ENCODE results near the gene SIK3.
"Not testable (repeated sequence)": the region's sequence is repeated elsewhere in the genome, so short reads cannot be mapped to it uniquely, and the experiment has no call there.

Gene SIK3

GRCh38 chr11:116821050-116821918, 276.9 kb downstream of the SIK3 start:
- no peak for DNase-seq

GRCh38 chr11:116819049-116819448, 279.2 kb downstream of the SIK3 start:
- no peak for DNase-seq

- no peak for DNase-seq
These were observed 283.7 kb downstream of the SIK3 start for GRCh38 chr11:116814502-116814901.

DNA sequence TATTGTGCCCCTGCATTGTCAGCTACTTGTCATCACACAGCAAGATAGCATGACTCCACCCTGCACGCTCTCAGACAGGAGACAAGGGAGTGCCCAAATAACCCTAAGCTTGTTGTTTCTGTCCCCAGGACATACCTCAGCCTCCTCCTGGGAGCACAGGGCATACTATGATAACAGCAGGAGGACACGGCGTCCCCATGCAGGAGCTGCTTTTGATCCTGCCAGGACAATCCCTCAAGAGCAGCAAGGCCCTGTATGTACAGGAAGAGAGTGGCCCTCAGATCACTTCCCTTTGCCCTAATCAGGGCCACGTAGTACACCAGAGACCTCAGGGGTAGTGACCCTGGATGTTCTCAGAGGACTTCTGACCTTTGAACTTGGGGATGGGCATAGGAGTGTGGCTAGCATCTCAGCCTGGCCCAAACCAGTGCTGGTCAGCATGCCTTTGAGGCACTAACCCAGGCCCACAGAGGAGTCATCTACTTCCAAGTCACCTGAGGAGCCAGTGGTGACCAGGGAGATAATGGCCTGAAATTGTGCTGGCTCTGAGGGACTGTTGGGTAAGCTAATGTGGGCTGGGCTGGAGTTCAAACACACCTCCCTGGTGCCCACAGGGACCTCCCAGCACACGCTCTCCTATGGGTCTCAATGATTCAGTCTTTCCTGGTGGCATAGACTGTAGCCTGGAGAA, 284.3 kb downstream of the SIK3 start:
- DNase-seq = no peak

DNA sequence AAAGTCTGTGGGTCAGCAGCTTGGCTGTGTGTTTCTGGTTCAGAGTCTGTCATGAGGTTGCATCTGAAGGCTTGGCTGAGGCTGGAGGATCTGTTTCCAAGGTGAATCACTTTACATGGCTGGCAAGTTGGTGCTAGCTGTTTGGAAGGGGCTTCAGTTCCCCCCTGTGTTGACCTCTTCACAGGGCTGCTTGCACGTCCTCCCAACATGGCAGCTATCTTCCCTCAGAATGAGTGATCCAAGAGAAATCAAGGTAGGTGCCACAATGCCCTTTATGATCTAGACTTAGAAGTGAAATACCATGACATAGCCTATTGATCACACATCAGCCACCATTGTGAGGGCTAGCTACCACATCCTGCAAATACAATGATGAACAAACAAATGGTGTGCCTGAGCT, 285.1 kb downstream of the SIK3 start:
- no peak for DNase-seq

DNA sequence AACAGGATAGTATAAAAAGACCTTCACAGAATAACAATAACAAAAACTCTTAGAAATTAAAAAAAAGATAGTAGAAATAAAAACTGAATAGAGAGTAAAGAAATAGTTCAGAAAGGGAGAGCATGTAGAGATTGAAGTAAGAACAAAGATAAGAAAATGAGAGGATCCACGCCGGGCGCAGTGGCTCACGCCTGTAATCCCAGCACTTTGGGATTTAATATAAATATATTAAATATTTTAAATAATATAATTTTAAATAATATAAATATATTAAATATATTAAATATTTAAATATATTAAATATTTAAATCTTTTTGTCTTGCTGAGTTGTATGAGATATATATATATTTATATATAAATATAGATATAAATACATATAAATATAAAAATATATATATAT, 286.1 kb downstream of the SIK3 start:
- DNase-seq = no peak

GRCh38 chr11:116811194-116811593, 287.0 kb downstream of the SIK3 start:
- no peak for DNase-seq

DNA sequence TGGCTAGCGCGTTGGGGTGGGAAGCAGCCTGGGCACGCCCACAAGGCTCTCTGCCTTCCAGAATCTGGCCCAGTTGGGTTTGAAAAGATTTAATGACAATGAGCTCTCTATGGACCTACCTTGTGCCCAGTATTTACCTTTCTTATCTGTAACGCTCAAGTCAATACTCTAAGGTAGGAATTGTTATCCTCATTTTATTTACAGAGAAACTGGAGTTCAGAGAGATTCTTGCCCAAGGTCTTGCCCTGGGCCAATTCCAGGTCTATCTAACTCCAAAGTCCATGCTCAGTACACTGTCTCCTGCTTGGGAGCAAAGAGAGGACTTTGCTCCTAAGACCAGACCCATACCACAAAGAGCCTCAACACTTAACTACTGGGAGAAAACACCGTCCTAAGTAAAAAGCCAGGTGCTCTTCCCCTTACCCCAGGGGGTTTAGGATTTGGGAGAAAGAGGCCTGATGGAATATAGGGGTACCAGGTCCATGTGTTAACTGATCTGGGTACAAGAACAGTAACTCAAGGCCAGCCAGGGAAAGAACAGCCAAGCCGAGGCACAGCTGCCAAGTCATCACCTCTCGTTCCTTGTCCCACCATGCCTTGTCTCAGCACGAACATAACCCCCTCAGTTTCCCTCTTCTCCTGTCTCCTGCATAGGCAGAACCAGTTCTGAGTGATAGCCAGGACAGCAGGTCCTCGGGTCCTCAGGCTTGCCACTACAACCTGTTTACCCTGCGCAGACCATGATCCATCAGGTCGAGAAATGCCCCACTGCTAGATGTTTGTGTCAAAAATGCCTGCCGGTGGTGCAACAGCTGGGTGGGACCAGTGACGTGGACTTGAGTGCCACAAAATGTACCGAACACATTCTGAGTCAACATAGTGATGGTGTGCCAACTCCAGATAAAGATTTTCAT, 289.7 kb downstream of the SIK3 start:
- no peak for DNase-seq

DNA sequence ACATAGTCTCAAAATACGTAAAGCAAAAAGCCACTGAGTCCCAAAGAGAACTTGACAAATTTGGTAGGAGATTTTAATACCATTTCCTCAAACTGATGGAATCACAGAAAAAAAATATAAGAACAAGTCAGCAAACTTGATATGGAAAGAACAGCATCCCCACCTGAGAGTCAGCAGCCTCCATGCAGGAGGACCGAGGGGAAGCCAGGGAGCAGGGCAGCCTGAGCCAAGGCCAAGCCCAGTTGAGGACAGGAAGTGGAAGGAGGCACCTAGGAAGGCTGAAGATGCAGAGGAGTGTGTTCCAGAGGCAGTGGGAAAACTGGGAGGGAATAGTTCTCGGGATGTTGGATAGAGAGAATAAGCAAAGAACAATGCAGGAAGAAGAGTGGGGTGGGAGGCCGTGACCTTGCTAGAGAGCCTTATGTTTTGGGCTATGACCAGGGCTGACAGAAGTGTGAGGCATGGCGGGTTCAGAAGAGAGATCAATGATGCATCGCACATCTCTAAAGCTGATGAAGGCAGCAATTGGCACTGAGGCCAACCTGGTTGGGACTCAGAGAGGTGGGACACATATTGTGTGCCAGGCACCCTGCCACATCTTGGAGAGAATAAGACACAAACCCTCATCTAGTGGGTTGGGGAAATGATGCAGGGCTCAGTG, 290.5 kb downstream of the SIK3 start:
- no peak for DNase-seq

DNA sequence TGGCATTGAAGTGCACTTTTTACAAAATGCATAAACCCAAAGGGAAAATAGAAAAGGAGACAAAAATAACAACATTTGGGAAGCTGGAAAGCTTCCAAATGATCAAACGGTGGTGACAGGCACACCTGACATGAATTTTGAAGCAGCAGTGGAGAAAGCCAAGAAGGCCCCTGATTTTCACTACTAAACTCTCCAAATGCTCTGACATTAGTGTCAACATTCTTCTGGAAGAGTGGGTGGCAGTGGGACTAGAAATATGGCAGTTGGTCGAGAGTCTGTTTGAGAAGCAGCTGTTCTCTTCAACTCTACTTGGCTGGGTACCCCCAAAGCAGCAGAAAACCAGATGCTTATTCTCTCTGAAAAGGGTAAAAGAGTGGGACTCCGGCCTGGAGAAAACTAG, 294.2 kb downstream of the SIK3 start:
- no peak for DNase-seq

DNA sequence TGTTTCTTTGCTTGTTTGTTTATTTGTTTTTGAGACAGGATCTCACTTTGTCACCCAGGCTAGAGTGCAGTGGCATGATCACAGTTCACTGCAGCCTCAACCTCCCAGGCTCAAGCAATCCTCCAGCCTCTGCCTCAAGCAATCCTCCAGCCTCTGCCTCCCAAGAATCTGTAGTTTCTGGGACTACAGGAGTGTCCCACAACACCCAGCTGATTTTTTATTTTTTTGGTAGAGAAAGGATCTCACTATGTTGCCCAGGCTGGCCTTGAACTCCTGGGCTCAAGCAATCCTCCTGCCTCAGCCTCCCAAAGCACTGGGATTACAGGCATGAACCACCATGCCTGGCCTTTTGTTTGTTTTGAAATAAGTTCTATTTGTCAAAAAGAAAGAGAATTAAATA, 296.6 kb downstream of the SIK3 start:
- DNase-seq = not testable (repeated sequence)

- no peak for DNase-seq
These were observed 297.6 kb downstream of the SIK3 start for GRCh38 chr11:116800610-116801009.

- no peak for DNase-seq
These were observed 299.9 kb downstream of the SIK3 start for GRCh38 chr11:116798368-116798767.

DNA sequence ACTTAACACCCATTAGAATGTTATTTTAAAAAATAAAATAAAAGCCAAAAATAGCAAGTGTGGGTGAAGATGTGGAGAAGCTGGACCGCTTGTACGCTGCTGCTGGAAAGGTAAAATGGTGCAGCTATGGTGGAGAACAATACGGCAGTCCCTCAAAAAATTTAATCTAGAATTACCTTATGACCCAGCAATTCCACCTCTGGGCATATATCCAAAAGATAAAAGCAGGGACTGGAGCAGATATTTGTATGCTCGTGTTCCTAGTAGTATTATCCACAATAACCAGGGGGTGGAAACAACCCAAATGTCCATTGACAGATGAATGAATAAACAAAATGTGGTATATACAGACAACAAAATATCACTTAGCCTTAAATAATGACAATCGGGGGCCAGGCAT, 300.4 kb downstream of the SIK3 start:
- DNase-seq = no peak

GRCh38 chr11:116796548-116796947, 301.7 kb downstream of the SIK3 start:
- DNase-seq = no peak

DNA sequence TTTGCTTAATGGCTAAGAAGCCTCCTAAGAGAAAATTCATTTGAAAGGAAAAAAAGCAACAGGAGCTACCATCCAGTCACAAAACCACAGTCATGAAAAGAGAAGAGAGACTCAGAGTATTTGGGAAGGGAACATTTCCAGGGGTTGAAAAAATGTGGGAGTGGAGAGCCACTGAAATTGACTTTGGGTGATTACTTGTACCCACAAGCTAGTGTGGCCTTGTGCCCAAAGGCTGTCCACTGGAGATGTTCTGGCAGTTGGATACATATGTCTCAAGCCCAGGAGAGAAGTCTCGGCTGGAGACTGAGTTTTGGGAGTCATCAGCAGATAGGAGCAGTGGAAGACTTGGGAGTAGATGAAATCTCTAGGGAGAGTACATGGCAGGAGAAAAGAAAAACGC, 303.4 kb downstream of the SIK3 start:
- DNase-seq = no peak

- DNase-seq = peak; percentile 44 to 65
These were observed 304.5 kb downstream of the SIK3 start for GRCh38 chr11:116793772-116794097.

Measured in Kasumi-1 (cell line).